Calu3 (cell line): ENCODE data around the gene OTOF. TPM values are rescaled to one million over a fixed set of nuclear protein-coding genes. Genes with fewer than 3 reads are reported as not detected.

Source experiments
- BruUV-seq: library from RNA; stranded (reverse); fragments of 400-500 nt; replicated peaks from 2 replicates; lab custom pipeline; 2021; lab: Mats Ljungman, UMichigan
- CTCF ChIA-PET: fragments of 300-600 bp; sonication (Branson Sonifier 250); formaldehyde crosslinking; loops from one replicate; lab custom pipeline; 2022; ENCODE audit warnings: antibody characterized with exemption; lab: Charles Lee
- DNase-seq: peaks from one replicate; pipeline ENCODE4 v3.0.0; 2022
- H3K27ac Mint-ChIP-seq: one replicate; pipeline ENCODE4 v1.8.0; 2022; ENCODE audit warnings: mixed read lengths; ENCODE audit not compliant: unreplicated experiment
- H3K27me3 Mint-ChIP-seq: one replicate; pipeline ENCODE4 v1.8.0; 2022; ENCODE audit warnings: mixed read lengths; ENCODE audit not compliant: unreplicated experiment
- H3K36me3 Mint-ChIP-seq: one replicate; pipeline ENCODE4 v1.8.0; 2022; ENCODE audit warnings: mild to moderate bottlenecking, moderate library complexity, mixed read lengths; ENCODE audit not compliant: insufficient read depth, unreplicated experiment
- H3K4me1 Mint-ChIP-seq: one replicate; pipeline ENCODE4 v1.8.0; 2022; ENCODE audit warnings: mild to moderate bottlenecking, low read depth, mixed read lengths; ENCODE audit not compliant: unreplicated experiment
- H3K4me3 Mint-ChIP-seq: one replicate; pipeline ENCODE4 v1.8.0; 2022; ENCODE audit warnings: mild to moderate bottlenecking, low read depth, moderate library complexity, mixed read lengths; ENCODE audit not compliant: unreplicated experiment
- H3K9me3 Mint-ChIP-seq: one replicate; pipeline ENCODE4 v1.8.0; 2022; ENCODE audit warnings: low read depth, mixed read lengths; ENCODE audit not compliant: unreplicated experiment
- intact Hi-C: fragments of 100-400 bp; cut with micrococcal nuclease; formaldehyde crosslinking; loops from one replicate; pipeline ENCODE4 v1.10.0; 2022; ENCODE audit not compliant: unreplicated experiment
- total RNA-seq: library from RNA; stranded (reverse); gene quantifications from 2 replicates; pipeline ENCODE4 v1.2.3, GENCODE V29; 2022
- TF ChIP-seq, protein P1 (sequence below): fragments of 200-600 bp; IDR thresholded peaks from one replicate; pipeline ENCODE4 v1.8.0; 2022; ENCODE audit warnings: antibody characterized with exemption; ENCODE audit not compliant: unreplicated experiment

The OTOF gene
- total RNA-seq, 1 experiment from 2014 or later: not detected

- BruUV-seq: no TSS peak
- H3K4me3 Mint-ChIP-seq: no peak overlapping the region
- H3K4me1 Mint-ChIP-seq: peaks cover 15% of the 10 kb centered on the region
- DNase-seq: no peak
- no peaks in the 10 kb centered on the region for H3K36me3 Mint-ChIP-seq
- H3K27ac Mint-ChIP-seq: no peak overlapping the region
- no peaks in the 10 kb centered on the region for H3K27me3 Mint-ChIP-seq
- intact Hi-C loops: no loop called here
- CTCF ChIA-PET: no interaction called here
- no peaks in the 10 kb centered on the region for H3K9me3 Mint-ChIP-seq
- TF ChIP-seq, protein P1, sequence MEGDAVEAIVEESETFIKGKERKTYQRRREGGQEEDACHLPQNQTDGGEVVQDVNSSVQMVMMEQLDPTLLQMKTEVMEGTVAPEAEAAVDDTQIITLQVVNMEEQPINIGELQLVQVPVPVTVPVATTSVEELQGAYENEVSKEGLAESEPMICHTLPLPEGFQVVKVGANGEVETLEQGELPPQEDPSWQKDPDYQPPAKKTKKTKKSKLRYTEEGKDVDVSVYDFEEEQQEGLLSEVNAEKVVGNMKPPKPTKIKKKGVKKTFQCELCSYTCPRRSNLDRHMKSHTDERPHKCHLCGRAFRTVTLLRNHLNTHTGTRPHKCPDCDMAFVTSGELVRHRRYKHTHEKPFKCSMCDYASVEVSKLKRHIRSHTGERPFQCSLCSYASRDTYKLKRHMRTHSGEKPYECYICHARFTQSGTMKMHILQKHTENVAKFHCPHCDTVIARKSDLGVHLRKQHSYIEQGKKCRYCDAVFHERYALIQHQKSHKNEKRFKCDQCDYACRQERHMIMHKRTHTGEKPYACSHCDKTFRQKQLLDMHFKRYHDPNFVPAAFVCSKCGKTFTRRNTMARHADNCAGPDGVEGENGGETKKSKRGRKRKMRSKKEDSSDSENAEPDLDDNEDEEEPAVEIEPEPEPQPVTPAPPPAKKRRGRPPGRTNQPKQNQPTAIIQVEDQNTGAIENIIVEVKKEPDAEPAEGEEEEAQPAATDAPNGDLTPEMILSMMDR: no peak
Measured at GRCh38 chr2:26438926-26439325, 39.0 kb downstream of the OTOF start.

GRCh38 chr2:26438526-26438925 lies 39.4 kb downstream of the OTOF start:
- CTCF ChIA-PET: no interaction called here
- Mint-ChIP-seq H3K4me3 (no peak overlapping the region), H3K27me3 (no peaks in the 10 kb centered on the region), H3K36me3 (no peaks in the 10 kb centered on the region), H3K27ac (no peak overlapping the region), H3K4me1 (peaks cover 15% of the 10 kb centered on the region), H3K9me3 (no peaks in the 10 kb centered on the region)
- BruUV-seq: no TSS peak
- TF ChIP-seq, protein P1: no peak
- intact Hi-C loops: no loop called here
- DNase-seq: no peak

- no peaks in the 10 kb centered on the region for H3K9me3 Mint-ChIP-seq
- H3K36me3 Mint-ChIP-seq: no peaks in the 10 kb centered on the region
- no peak overlapping the region for H3K27ac Mint-ChIP-seq
- CTCF ChIA-PET: no interaction called here
- intact Hi-C loops: no loop called here
- no peak for DNase-seq
- H3K4me3 Mint-ChIP-seq: no peak overlapping the region
- TF ChIP-seq, protein P1: no peak
- no TSS peak for BruUV-seq
- peaks cover 16% of the 10 kb centered on the region for H3K4me1 Mint-ChIP-seq
- no peaks in the 10 kb centered on the region for H3K27me3 Mint-ChIP-seq
Measured at GRCh38 chr2:26435106-26435505, 42.8 kb downstream of the OTOF start.

DNA sequence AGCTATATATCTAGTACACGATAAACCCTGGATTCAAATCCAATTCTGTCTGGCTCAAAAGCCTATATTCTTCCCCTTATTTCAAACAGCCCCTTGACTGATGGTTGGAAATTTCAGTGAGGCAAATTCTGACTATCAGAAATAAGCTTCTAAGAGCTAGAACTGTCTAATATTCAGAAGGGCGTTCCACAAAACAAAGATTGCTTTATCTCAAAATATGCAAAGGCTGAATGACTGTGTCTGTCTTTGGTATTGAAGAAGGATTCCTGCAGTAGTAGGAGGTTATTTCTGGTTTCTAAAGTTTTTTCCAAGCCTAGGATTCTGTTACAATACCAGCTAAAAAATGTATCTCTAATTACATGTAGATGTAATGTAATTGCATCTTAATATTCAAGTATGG lies 45.1 kb downstream of the OTOF start:
- H3K4me1 Mint-ChIP-seq: peaks cover 21% of the 10 kb centered on the region
- CTCF ChIA-PET: no interaction called here
- no peaks in the 10 kb centered on the region for H3K27me3 Mint-ChIP-seq
- H3K36me3 Mint-ChIP-seq: no peaks in the 10 kb centered on the region
- TF ChIP-seq, protein P1: no peak
- intact Hi-C loops: no loop called here
- no TSS peak for BruUV-seq
- no peaks in the 10 kb centered on the region for H3K9me3 Mint-ChIP-seq
- DNase-seq: no peak
- H3K4me3 Mint-ChIP-seq: no peak overlapping the region
- H3K27ac Mint-ChIP-seq: no peak overlapping the region
